ENCODE measurements around the gene DCDC2C. TPM values are rescaled to one million over a fixed set of nuclear protein-coding genes. Genes with fewer than 3 reads are reported as not detected.

The DCDC2C gene
- polyA plus RNA-seq, 1 of the 3 experiments (the other 2 are of a cell fraction) = not detected

DNA sequence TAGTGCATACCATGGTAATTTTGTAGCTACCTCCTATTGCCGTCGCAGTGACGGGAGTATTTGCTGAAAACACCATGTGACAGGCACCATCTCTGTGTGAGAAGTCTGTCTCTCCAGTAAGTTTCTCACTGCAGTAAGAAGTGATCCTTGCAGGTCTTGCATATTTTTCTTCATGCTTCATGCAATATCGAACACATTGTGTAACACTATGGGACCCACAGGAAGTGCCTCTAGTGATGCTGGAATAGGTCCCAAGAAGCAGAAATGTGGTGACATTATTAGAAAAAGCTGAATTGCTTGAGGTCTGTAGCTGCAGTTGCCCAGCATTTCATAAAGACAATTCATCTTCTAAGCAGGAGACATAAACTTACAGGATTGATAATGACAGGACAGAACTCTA lies 167.6 kb downstream of the DCDC2C start:
- H3K9me3 ChIP-seq = no peaks in the 10 kb centered on the region; the same call in 1 of the 2 replicates
- no peak overlapping the region for H3K9ac ChIP-seq
- H3K4me2 ChIP-seq = no peak overlapping the region
- POLR2A ChIA-PET = no interaction called here
- H4K20me1 ChIP-seq (ENCODE audit: insufficient read depth) = no peaks in the 10 kb centered on the region
- H3K4me3 ChIP-seq (ENCODE audit: low read depth in 2 of 2, low read length in 1 of 2) = no peak overlapping the region
- no peak for DNase-seq
- H3K27me3 ChIP-seq (ENCODE audit: insufficient read depth) = no peaks in the 10 kb centered on the region
- no peaks in the 10 kb centered on the region for H3K9me2 ChIP-seq
- no peaks in the 10 kb centered on the region for H3K4me1 ChIP-seq (ENCODE audit: control insufficient read depth in 1 of 2, insufficient read depth in 2 of 2, low read depth in 1 of 2, low read length in 1 of 2)
- 51% methylated on average over 4 of the region's 4 CpGs for WGBS (ENCODE audit: low lambda C conversion rate)
- H2AFZ ChIP-seq (ENCODE audit: low read depth) = no peak overlapping the region
- no peaks in the 10 kb centered on the region for H3K36me3 ChIP-seq (replicated peaks in 1 of 2; ENCODE audit: control insufficient read depth in 1 of 2, insufficient read depth in 2 of 2, low read length in 1 of 2)
- no peaks in the 10 kb centered on the region for H3K79me2 ChIP-seq (ENCODE audit: insufficient read depth)
- CTCF ChIA-PET = interaction anchor here (2.2 kb wide), 1 partner anchor 143 kb away, joined by 4 read pairs; no protein-coding TSS in a partner anchor
- H3F3A ChIP-seq (replicated peaks; ENCODE audit: insufficient read depth) = no peaks in the 10 kb centered on the region
- no peak overlapping the region for H3K27ac ChIP-seq (ENCODE audit: low read depth in 2 of 2, low read length in 1 of 2)
- TF ChIP-seq JUND (IDR thresholded peaks at IDR 0.05) = no peak
- TF ChIP-seq MXI1 (IDR thresholded peaks at IDR 0.05; ENCODE audit: low read depth, low read length) = no peak
- TF ChIP-seq, protein P1, sequence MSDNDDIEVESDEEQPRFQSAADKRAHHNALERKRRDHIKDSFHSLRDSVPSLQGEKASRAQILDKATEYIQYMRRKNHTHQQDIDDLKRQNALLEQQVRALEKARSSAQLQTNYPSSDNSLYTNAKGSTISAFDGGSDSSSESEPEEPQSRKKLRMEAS (IDR thresholded peaks at IDR 0.05; ENCODE audit: low read depth) = no peak
- TF ChIP-seq GATA2 (CRISPR knock-in tag; IDR thresholded peaks at IDR 0.05) = no peak
- TF ChIP-seq, protein P2, sequence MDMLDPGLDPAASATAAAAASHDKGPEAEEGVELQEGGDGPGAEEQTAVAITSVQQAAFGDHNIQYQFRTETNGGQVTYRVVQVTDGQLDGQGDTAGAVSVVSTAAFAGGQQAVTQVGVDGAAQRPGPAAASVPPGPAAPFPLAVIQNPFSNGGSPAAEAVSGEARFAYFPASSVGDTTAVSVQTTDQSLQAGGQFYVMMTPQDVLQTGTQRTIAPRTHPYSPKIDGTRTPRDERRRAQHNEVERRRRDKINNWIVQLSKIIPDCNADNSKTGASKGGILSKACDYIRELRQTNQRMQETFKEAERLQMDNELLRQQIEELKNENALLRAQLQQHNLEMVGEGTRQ (IDR thresholded peaks at IDR 0.05; ENCODE audit: borderline replicate concordance, low read depth, low read length) = no peak
- no peak for TF ChIP-seq TCF12 (IDR thresholded peaks at IDR 0.05)
- TF ChIP-seq RXRA (IDR thresholded peaks at IDR 0.05; ENCODE audit: borderline replicate concordance, low read depth) = no peak
- no peak for TF ChIP-seq NRF1 (IDR thresholded peaks at IDR 0.05; ENCODE audit: low read depth, low read length)
- no peak for TF ChIP-seq TEAD4 (IDR thresholded peaks at IDR 0.05; ENCODE audit: borderline replicate concordance, insufficient read depth)
- TF ChIP-seq YY1 (IDR thresholded peaks at IDR 0.05; ENCODE audit: low read depth) = no peak
- TF ChIP-seq POLR2AphosphoS5 (IDR thresholded peaks at IDR 0.05; ENCODE audit: low read depth, low read length) = no peak
- no peak for TF ChIP-seq RCOR1 (IDR thresholded peaks at IDR 0.05; ENCODE audit: low read length)
- no peak for TF ChIP-seq RAD21 (IDR thresholded peaks at IDR 0.05; ENCODE audit: low read length)
- no peak for TF ChIP-seq SMC3 (IDR thresholded peaks at IDR 0.05; ENCODE audit: low read depth, low read length)
- TF ChIP-seq GABPA (IDR thresholded peaks at IDR 0.05; ENCODE audit: low read depth) = no peak
- TF ChIP-seq SIN3A (IDR thresholded peaks at IDR 0.05; ENCODE audit: borderline replicate concordance, low read depth, low read length) = no peak
- TF ChIP-seq EP300 (IDR thresholded peaks at IDR 0.05; ENCODE audit: borderline replicate concordance in 1 of 2, low read depth in 1 of 2, low read length in 1 of 2) = no peak
- TF ChIP-seq, protein P3, sequence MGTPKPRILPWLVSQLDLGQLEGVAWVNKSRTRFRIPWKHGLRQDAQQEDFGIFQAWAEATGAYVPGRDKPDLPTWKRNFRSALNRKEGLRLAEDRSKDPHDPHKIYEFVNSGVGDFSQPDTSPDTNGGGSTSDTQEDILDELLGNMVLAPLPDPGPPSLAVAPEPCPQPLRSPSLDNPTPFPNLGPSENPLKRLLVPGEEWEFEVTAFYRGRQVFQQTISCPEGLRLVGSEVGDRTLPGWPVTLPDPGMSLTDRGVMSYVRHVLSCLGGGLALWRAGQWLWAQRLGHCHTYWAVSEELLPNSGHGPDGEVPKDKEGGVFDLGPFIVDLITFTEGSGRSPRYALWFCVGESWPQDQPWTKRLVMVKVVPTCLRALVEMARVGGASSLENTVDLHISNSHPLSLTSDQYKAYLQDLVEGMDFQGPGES (IDR thresholded peaks at IDR 0.05; ENCODE audit: low read depth, low read length) = no peak

DNA sequence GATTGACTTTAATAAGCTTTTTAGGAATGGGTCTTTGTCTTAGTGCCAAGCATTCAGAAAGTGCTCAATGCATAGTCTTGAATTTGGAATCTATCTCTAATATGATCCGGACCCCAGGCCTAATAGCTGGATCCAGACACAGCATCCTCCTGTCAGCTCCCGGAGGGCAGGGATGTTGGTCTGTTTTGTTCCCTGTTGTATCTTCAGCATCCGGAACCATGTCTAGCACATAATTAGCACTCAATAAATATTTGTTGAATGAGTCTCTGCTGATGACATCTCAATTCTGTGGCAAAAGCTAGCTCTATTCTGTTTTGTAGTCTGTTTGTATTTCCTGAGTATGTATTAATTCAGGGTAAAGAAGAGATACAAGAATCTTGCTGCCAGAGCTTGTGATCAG lies 169.1 kb downstream of the DCDC2C start:
- H3F3A ChIP-seq (replicated peaks; ENCODE audit: insufficient read depth) = no peaks in the 10 kb centered on the region
- CTCF ChIA-PET = interaction anchor here (0.8 to 2.2 kb wide), 4 partner anchors 39 to 144 kb away, joined by 3 to 4 read pairs (median 4); no protein-coding TSS in a partner anchor
- 61% methylated on average over 3 of the region's 3 CpGs for WGBS (ENCODE audit: low lambda C conversion rate)
- no peak for TF ChIP-seq RAD21 (IDR thresholded peaks at IDR 0.05; ENCODE audit: low read length)
- TF ChIP-seq RFX5 (IDR thresholded peaks at IDR 0.05; ENCODE audit: low read length) = no peak
- TF ChIP-seq TAF1 (IDR thresholded peaks at IDR 0.05; ENCODE audit: borderline replicate concordance, low read depth, low read length) = no peak
- TF ChIP-seq, protein P4, sequence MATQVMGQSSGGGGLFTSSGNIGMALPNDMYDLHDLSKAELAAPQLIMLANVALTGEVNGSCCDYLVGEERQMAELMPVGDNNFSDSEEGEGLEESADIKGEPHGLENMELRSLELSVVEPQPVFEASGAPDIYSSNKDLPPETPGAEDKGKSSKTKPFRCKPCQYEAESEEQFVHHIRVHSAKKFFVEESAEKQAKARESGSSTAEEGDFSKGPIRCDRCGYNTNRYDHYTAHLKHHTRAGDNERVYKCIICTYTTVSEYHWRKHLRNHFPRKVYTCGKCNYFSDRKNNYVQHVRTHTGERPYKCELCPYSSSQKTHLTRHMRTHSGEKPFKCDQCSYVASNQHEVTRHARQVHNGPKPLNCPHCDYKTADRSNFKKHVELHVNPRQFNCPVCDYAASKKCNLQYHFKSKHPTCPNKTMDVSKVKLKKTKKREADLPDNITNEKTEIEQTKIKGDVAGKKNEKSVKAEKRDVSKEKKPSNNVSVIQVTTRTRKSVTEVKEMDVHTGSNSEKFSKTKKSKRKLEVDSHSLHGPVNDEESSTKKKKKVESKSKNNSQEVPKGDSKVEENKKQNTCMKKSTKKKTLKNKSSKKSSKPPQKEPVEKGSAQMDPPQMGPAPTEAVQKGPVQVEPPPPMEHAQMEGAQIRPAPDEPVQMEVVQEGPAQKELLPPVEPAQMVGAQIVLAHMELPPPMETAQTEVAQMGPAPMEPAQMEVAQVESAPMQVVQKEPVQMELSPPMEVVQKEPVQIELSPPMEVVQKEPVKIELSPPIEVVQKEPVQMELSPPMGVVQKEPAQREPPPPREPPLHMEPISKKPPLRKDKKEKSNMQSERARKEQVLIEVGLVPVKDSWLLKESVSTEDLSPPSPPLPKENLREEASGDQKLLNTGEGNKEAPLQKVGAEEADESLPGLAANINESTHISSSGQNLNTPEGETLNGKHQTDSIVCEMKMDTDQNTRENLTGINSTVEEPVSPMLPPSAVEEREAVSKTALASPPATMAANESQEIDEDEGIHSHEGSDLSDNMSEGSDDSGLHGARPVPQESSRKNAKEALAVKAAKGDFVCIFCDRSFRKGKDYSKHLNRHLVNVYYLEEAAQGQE (IDR thresholded peaks at IDR 0.05; ENCODE audit: low read depth, low read length) = no peak
- no peak for TF ChIP-seq RCOR1 (IDR thresholded peaks at IDR 0.05; ENCODE audit: low read length)
- TF ChIP-seq YY1 (IDR thresholded peaks at IDR 0.05; ENCODE audit: low read depth) = no peak
- TF ChIP-seq MXI1 (IDR thresholded peaks at IDR 0.05; ENCODE audit: low read depth, low read length) = no peak
- TF ChIP-seq, protein P5, sequence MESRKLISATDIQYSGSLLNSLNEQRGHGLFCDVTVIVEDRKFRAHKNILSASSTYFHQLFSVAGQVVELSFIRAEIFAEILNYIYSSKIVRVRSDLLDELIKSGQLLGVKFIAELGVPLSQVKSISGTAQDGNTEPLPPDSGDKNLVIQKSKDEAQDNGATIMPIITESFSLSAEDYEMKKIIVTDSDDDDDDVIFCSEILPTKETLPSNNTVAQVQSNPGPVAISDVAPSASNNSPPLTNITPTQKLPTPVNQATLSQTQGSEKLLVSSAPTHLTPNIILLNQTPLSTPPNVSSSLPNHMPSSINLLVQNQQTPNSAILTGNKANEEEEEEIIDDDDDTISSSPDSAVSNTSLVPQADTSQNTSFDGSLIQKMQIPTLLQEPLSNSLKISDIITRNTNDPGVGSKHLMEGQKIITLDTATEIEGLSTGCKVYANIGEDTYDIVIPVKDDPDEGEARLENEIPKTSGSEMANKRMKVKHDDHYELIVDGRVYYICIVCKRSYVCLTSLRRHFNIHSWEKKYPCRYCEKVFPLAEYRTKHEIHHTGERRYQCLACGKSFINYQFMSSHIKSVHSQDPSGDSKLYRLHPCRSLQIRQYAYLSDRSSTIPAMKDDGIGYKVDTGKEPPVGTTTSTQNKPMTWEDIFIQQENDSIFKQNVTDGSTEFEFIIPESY (IDR thresholded peaks at IDR 0.05; ENCODE audit: borderline replicate concordance, low read depth) = no peak

More for the DNA sequence above, 169.1 kb downstream of the DCDC2C start:
- no peak overlapping the region for H2AFZ ChIP-seq (ENCODE audit: low read depth)
- no peaks in the 10 kb centered on the region for H3K36me3 ChIP-seq (replicated peaks in 1 of 2; ENCODE audit: control insufficient read depth in 1 of 2, insufficient read depth in 2 of 2, low read length in 1 of 2)
- H3K9me3 ChIP-seq = peaks cover 6% of the 10 kb centered on the region; the same call in 1 of the 2 replicates
- no peak overlapping the region for H3K4me2 ChIP-seq
- H3K27ac ChIP-seq (ENCODE audit: low read depth in 2 of 2, low read length in 1 of 2) = no peak overlapping the region
- H3K9me2 ChIP-seq = no peaks in the 10 kb centered on the region
- H3K27me3 ChIP-seq (ENCODE audit: insufficient read depth) = no peaks in the 10 kb centered on the region
- POLR2A ChIA-PET = no interaction called here
- H4K20me1 ChIP-seq (ENCODE audit: insufficient read depth) = no peaks in the 10 kb centered on the region
- no peak overlapping the region for H3K9ac ChIP-seq
- no peaks in the 10 kb centered on the region for H3K79me2 ChIP-seq (ENCODE audit: insufficient read depth)
- H3K4me3 ChIP-seq (ENCODE audit: low read depth in 2 of 2, low read length in 1 of 2) = no peak overlapping the region
- DNase-seq = no peak
- H3K4me1 ChIP-seq (ENCODE audit: control insufficient read depth in 1 of 2, insufficient read depth in 2 of 2, low read depth in 1 of 2, low read length in 1 of 2) = no peaks in the 10 kb centered on the region
